GM23338 (cell line): ENCODE data around the gene METTL17. TPM values are rescaled to one million over a fixed set of nuclear protein-coding genes. Genes with fewer than 3 reads are reported as not detected.

Experiments
- ATAC-seq: fragments of 200-7000 bp; cut with Tn5 transposase; 3 replicates; pipeline ENCODE4 v1.9.1; 2020
- DNase-seq: peaks from one replicate; pipeline ENCODE4 v3.0.0-alpha.2; 2015; ENCODE audit warnings: low spot score
- H2AFZ ChIP-seq: fragments of 200-600 bp; sonication (generic); 2 replicates; pipeline ENCODE4 v1.8.0; 2016; ENCODE audit warnings: antibody characterized with exemption, mild to moderate bottlenecking, moderate library complexity
- H3F3A ChIP-seq: fragments of 200-600 bp; sonication (generic); replicated peaks from 2 replicates; pipeline ENCODE4 v1.8.0; 2017; ENCODE audit warnings: antibody characterized with exemption, mixed run types, low read depth
- H3K27ac ChIP-seq: fragments of 200-600 bp; sonication (generic); 2 replicates; pipeline ENCODE4 v1.6.1; 2016; ENCODE audit warnings: low read depth
- H3K27me3 ChIP-seq: fragments of 200-600 bp; sonication (generic); 2 replicates; pipeline ENCODE4 v1.8.0; 2016; ENCODE audit warnings: mild to moderate bottlenecking, mixed run types, moderate library complexity; ENCODE audit not compliant: insufficient read depth
- H3K36me3 ChIP-seq: fragments of 200-600 bp; sonication (generic); 2 replicates; pipeline ENCODE4 v1.8.0; 2016; ENCODE audit warnings: mild to moderate bottlenecking; ENCODE audit not compliant: insufficient read depth
- H3K4me1 ChIP-seq: fragments of 200-600 bp; sonication (generic); 2 replicates; pipeline ENCODE4 v1.8.0; 2016; ENCODE audit warnings: mild to moderate bottlenecking, moderate library complexity; ENCODE audit not compliant: insufficient read depth
- H3K4me2 ChIP-seq: fragments of 200-600 bp; sonication (generic); 2 replicates; pipeline ENCODE4 v1.7.1; 2017; ENCODE audit warnings: mixed run types
- H3K4me3 ChIP-seq: fragments of 200-600 bp; sonication (generic); 2 replicates; pipeline ENCODE4 v1.6.1; 2016; ENCODE audit warnings: mixed run types
- H3K79me2 ChIP-seq: fragments of 200-600 bp; sonication (generic); replicated peaks from 2 replicates; pipeline ENCODE4 v1.8.0; 2017; ENCODE audit warnings: mild to moderate bottlenecking; ENCODE audit not compliant: insufficient read depth
- H3K9me2 ChIP-seq: fragments of 200-600 bp; sonication (generic); 2 replicates; pipeline ENCODE4 v1.8.0; 2017; ENCODE audit not compliant: insufficient read depth
- H4K20me1 ChIP-seq: fragments of 200-600 bp; sonication (generic); replicated peaks from 2 replicates; pipeline ENCODE4 v1.8.0; 2017; ENCODE audit warnings: mild to moderate bottlenecking; ENCODE audit not compliant: insufficient read depth
- H3K27ac Mint-ChIP-seq: 2 replicates; pipeline ENCODE4 v1.8.0; 2020; ENCODE audit warnings: inconsistent platforms, mild to moderate bottlenecking, moderate library complexity, mixed read lengths
- H3K27me3 Mint-ChIP-seq: 3 replicates; pipeline ENCODE4 v1.8.0; 2022; ENCODE audit warnings: low read depth, mild to moderate bottlenecking, moderate library complexity, mixed read lengths, inconsistent platforms; ENCODE audit not compliant: insufficient read depth, poor library complexity
- H3K36me3 Mint-ChIP-seq: 3 replicates; pipeline ENCODE4 v1.8.0; 2021; ENCODE audit warnings: low read depth, mild to moderate bottlenecking, inconsistent platforms, moderate library complexity, mixed read lengths
- H3K4me1 Mint-ChIP-seq: 3 replicates; pipeline ENCODE4 v1.8.0; 2020; ENCODE audit warnings: mild to moderate bottlenecking, inconsistent platforms, mixed read lengths
- H3K4me3 Mint-ChIP-seq: 3 replicates; pipeline ENCODE4 v1.8.0; 2021; ENCODE audit warnings: moderate library complexity, mild to moderate bottlenecking, inconsistent platforms, mixed read lengths
- H3K9me3 Mint-ChIP-seq: 3 replicates; pipeline ENCODE4 v1.8.0; 2020; ENCODE audit warnings: moderate library complexity, mild to moderate bottlenecking, inconsistent platforms, mixed read lengths
- ETS1 ChIP-seq: IDR thresholded peaks from 2 replicates; pipeline ENCODE4 v1.6.1; 2016; ENCODE audit warnings: antibody characterized with exemption
- EZH2phosphoT487 ChIP-seq: fragments of 200-600 bp; sonication (generic); IDR thresholded peaks from one replicate; pipeline ENCODE4 v1.8.1; 2018; ENCODE audit warnings: antibody characterized with exemption; ENCODE audit not compliant: unreplicated experiment
- POLR2AphosphoS5 ChIP-seq: IDR thresholded peaks from 2 replicates; pipeline ENCODE4 v1.6.1; 2016; ENCODE audit warnings: antibody characterized with exemption, low read depth
- REST ChIP-seq: IDR thresholded peaks from one replicate; pipeline ENCODE4 v1.6.1; 2018; ENCODE audit warnings: antibody characterized with exemption; ENCODE audit not compliant: unreplicated experiment
- STAT1 ChIP-seq: IDR thresholded peaks from one replicate; pipeline ENCODE4 v1.6.1; 2016; ENCODE audit warnings: antibody characterized with exemption; ENCODE audit not compliant: unreplicated experiment
- ZNF114 ChIP-seq: fragments of 250-450 bp; sonication (Bioruptor Pico); IDR thresholded peaks from 2 replicates; pipeline ENCODE4 v1.5.0; 2020; ENCODE audit warnings: mild to moderate bottlenecking, moderate library complexity
- polyA plus RNA-seq: library from polyadenylated mRNA; unstranded; fragments of >200 nt; fragmentation: Nextera tagmentation; extraction: Ambion mirVana; gene quantifications from 2 replicates; pipeline ENCODE4 v1.2.1, GENCODE V29; 2016
- total RNA-seq: library from RNA; depleted of rRNA; stranded (reverse); fragments of >200 nt; shearing (Covaris generic); gene quantifications from 2 replicates; pipeline ENCODE4 v1.2.3, GENCODE V29; 2014
- TF ChIP-seq, protein P1 (sequence below), 2 experiments: fragments of 200-600 bp in 1 of 2; sonication (generic) in 1 of 2; conservative IDR thresholded peaks; 2 replicates each; pipeline versions ENCODE4 v1.5.1 to v1.6.1; 2016 to 2017; ENCODE audit warnings: antibody characterized with exemption in 2 of 2, low read depth in 2 of 2, mild to moderate bottlenecking in 2 of 2, moderate library complexity in 1 of 2

Gene METTL17
- total and polyA plus RNA-seq, 2 experiments from 2014 or later = 74.9 to 156 TPM

DNA sequence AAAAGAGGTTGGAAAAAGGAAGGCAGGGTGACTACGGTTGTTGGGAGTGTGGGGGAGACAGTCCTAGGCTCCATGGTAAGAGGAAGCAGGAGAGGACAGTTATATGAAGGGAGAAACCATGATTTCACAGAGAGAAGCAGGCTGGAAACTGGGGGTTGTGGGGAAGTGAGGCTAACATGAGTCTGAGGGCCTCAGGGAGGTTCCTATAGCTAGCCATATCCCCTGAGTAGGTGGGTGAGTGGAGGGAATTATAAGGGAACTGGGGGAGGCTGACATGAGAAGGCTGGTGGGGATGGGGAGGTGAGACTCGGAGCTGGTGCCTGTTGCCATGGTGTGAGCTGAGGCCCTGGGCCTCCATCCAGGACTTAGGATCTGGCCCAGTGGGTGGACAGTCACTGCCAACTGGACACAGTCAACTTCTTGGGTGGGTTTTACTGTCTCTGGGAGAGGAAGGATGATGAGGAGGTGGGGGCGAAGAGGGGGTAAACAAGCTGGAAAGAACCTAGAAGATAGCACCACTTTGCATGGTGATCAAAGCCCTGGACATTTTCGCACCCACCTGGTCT lies 43.4 kb downstream of the METTL17 start:
- Mint-ChIP-seq H3K4me3 (no peak overlapping the region; the same call in 2 of the 3 replicates), H3K27ac (no peak overlapping the region), H3K27me3 (peaks cover 11% of the 10 kb centered on the region), H3K36me3 (no peaks in the 10 kb centered on the region; the same call in 2 of the 3 replicates), H3K9me3 (no peaks in the 10 kb centered on the region), H3K4me1 (peaks cover 3% of the 10 kb centered on the region)
- Histone ChIP-seq H3K27ac (no peak overlapping the region), H3K4me3 (no peak overlapping the region), H3K4me1 (no peaks in the 10 kb centered on the region), H4K20me1 (no peaks in the 10 kb centered on the region), H3K79me2 (no peaks in the 10 kb centered on the region), H3K4me2 (no peak overlapping the region), H2AFZ (no peak overlapping the region), H3F3A (no peaks in the 10 kb centered on the region), H3K36me3 (no peaks in the 10 kb centered on the region), H3K27me3 (no peaks in the 10 kb centered on the region), H3K9me2 (peaks cover 6% of the 10 kb centered on the region; the same call in 1 of the 2 replicates)
- no peak for ATAC-seq
- DNase-seq = no peak
- TF ChIP-seq REST (no peak), EZH2phosphoT487 (no peak), STAT1 (no peak), ZNF114 (CRISPR knock-in tag) (no peak)
- TF ChIP-seq, protein P1, sequence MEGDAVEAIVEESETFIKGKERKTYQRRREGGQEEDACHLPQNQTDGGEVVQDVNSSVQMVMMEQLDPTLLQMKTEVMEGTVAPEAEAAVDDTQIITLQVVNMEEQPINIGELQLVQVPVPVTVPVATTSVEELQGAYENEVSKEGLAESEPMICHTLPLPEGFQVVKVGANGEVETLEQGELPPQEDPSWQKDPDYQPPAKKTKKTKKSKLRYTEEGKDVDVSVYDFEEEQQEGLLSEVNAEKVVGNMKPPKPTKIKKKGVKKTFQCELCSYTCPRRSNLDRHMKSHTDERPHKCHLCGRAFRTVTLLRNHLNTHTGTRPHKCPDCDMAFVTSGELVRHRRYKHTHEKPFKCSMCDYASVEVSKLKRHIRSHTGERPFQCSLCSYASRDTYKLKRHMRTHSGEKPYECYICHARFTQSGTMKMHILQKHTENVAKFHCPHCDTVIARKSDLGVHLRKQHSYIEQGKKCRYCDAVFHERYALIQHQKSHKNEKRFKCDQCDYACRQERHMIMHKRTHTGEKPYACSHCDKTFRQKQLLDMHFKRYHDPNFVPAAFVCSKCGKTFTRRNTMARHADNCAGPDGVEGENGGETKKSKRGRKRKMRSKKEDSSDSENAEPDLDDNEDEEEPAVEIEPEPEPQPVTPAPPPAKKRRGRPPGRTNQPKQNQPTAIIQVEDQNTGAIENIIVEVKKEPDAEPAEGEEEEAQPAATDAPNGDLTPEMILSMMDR (conservative IDR thresholded peaks at IDR 0.05; ENCODE audit: low read depth in 2 of 2) = no peak

- H3K36me3 Mint-ChIP-seq = no peaks in the 10 kb centered on the region; the same call in 2 of the 3 replicates
- Histone ChIP-seq H3K27ac (no peak within 1 kb of the TSS), H4K20me1 (no peaks in the 10 kb centered on the region), H3K27me3 (no peaks in the 10 kb centered on the region), H3F3A (no peaks in the 10 kb centered on the region), H2AFZ (no peak within 1 kb of the TSS; the same call in 1 of the 2 replicates), H3K4me2 (no peak within 1 kb of the TSS), H3K4me3 (no peak within 1 kb of the TSS), H3K9me2 (peaks cover 6% of the 10 kb centered on the region; the same call in 1 of the 2 replicates), H3K36me3 (no peaks in the 10 kb centered on the region), H3K79me2 (no peaks in the 10 kb centered on the region), H3K4me1 (peaks cover 8% of the 10 kb centered on the region)
- TF ChIP-seq, protein P1 (conservative IDR thresholded peaks at IDR 0.05; ENCODE audit: low read depth in 2 of 2) = no peak
- TF ChIP-seq ZNF114 (CRISPR knock-in tag) = no peak
- TF ChIP-seq EZH2phosphoT487 = no peak
- no peak for TF ChIP-seq ETS1
- TF ChIP-seq REST = no peak
- TF ChIP-seq POLR2AphosphoS5 = no peak
- H3K4me1 Mint-ChIP-seq = peaks cover 18% of the 10 kb centered on the region
- H3K9me3 Mint-ChIP-seq = no peaks in the 10 kb centered on the region
- DNase-seq (no peak), ATAC-seq (no peak)
- H3K27ac Mint-ChIP-seq = no peak within 1 kb of the TSS
- H3K4me3 Mint-ChIP-seq = no peak within 1 kb of the TSS
- H3K27me3 Mint-ChIP-seq = peaks cover 14% of the 10 kb centered on the region
Observed at GRCh38 chr14:21034707-21035106, 44.9 kb downstream of the METTL17 start, which contains the start of gene RNASE13. Gene RNASE13 (minus strand): TSS chr14:21034807. CDS start chr14:21034288, 519 bp downstream.
